CD4-positive, alpha-beta T cell (primary cell): ENCODE measurements around the gene SYTL1. TPM values are rescaled to one million over a fixed set of nuclear protein-coding genes. Genes with fewer than 3 reads are reported as not detected.

ENCODE experiments used
- ATAC-seq: fragments of 200-7000 bp; cut with Tn5 transposase; one replicate; pipeline ENCODE4 v1.10.0; 2022; ENCODE audit warnings: mild to moderate bottlenecking; ENCODE audit not compliant: poor library complexity
- CTCF ChIA-PET: fragments of 350-600 bp; sonication (Branson Sonifier 250); formaldehyde crosslinking; loops from one replicate; lab custom pipeline; 2021; ENCODE audit warnings: antibody characterized with exemption, inconsistent platforms; lab: Charles Lee
- POLR2A ChIA-PET: fragments of 350-600 bp; sonication (Branson Sonifier 250); formaldehyde crosslinking; loops from one replicate; lab custom pipeline; 2021; ENCODE audit warnings: antibody characterized with exemption, inconsistent platforms; lab: Charles Lee
- DNase-seq, 14 experiments: peaks; one replicate each; pipeline ENCODE4 v3.0.0-alpha.2; 2013 to 2020; ENCODE audit warnings: mixed read lengths in 2 of 14
- H3K27ac ChIP-seq, 2 donors: one replicate each; pipeline versions ENCODE4 v1.5.1 to v1.7.0; 2013; ENCODE audit warnings: low read length in 2 of 2, low read depth in 1 of 2, mild to moderate bottlenecking in 1 of 2
- H3K27me3 ChIP-seq, 2 experiments: 1 replicate in 1 of 2; 2 replicates in 1 of 2; pipeline versions ENCODE4 v1.6.1 to v1.7.0; 2013; ENCODE audit warnings: low read length in 2 of 2, control low read depth in 1 of 2, mild to moderate bottlenecking in 1 of 2, moderate library complexity in 1 of 2; ENCODE audit not compliant: insufficient read depth in 2 of 2, control insufficient read depth in 1 of 2
- H3K36me3 ChIP-seq: one replicate; pipeline ENCODE4 v1.6.1; 2013; ENCODE audit warnings: low read length, control low read depth; ENCODE audit not compliant: insufficient read depth
- H3K4me1 ChIP-seq: one replicate; pipeline ENCODE4 v1.6.1; 2013; ENCODE audit warnings: low read length, control low read depth; ENCODE audit not compliant: insufficient read depth
- H3K4me3 ChIP-seq: one replicate; pipeline ENCODE4 v1.5.1; 2013; ENCODE audit warnings: mild to moderate bottlenecking, low read length, moderate library complexity
- H3K9me3 ChIP-seq, 2 experiments: 1 replicate in 1 of 2; 2 replicates in 1 of 2; pipeline versions ENCODE4 v1.6.1 to v1.7.0; 2013; ENCODE audit warnings: low read length in 2 of 2, mild to moderate bottlenecking in 2 of 2, control low read depth in 1 of 2, moderate library complexity in 1 of 2; ENCODE audit not compliant: control insufficient read depth in 1 of 2, insufficient read depth in 1 of 2
- H3K27ac Mint-ChIP-seq: one replicate; pipeline ENCODE4 v1.8.0; 2020; ENCODE audit warnings: mixed read lengths
- H3K27me3 Mint-ChIP-seq: one replicate; pipeline ENCODE4 v1.8.0; 2021; ENCODE audit warnings: mixed read lengths
- H3K36me3 Mint-ChIP-seq: one replicate; pipeline ENCODE4 v1.8.0; 2021; ENCODE audit warnings: low read depth, mixed read lengths
- H3K4me1 Mint-ChIP-seq: one replicate; pipeline ENCODE4 v1.8.0; 2021; ENCODE audit warnings: low read depth, mixed read lengths
- H3K4me3 Mint-ChIP-seq: one replicate; pipeline ENCODE4 v1.8.0; 2020; ENCODE audit warnings: mild to moderate bottlenecking, mixed read lengths
- H3K9me3 Mint-ChIP-seq: one replicate; pipeline ENCODE4 v1.8.0; 2020; ENCODE audit warnings: mixed read lengths
- intact Hi-C, 2 experiments: fragments of 100-400 bp; cut with DNase I in 1 of 2; cut with micrococcal nuclease in 1 of 2; formaldehyde crosslinking; loops; one replicate each; pipeline versions ENCODE4 v1.15.1 to v1.9.0; 2023 to 2025; cut with DNase I, micrococcal nuclease
- total RNA-seq, 174 experiments: library from RNA in 2 of 174; stranded (reverse) in 2 of 174; gene quantifications; one replicate each; pipeline ENCODE4 v1.2.3 and lab custom pipeline; 2021 to 2026
- TF ChIP-seq, protein P1 (sequence below): fragments of 200-600 bp; IDR thresholded peaks from one replicate; pipeline ENCODE4 v1.8.0; 2022; ENCODE audit warnings: antibody characterized with exemption, mild to moderate bottlenecking

The SYTL1 gene
- total RNA-seq, 2 experiments from 2014 or later: 135 to 140 TPM

DNA sequence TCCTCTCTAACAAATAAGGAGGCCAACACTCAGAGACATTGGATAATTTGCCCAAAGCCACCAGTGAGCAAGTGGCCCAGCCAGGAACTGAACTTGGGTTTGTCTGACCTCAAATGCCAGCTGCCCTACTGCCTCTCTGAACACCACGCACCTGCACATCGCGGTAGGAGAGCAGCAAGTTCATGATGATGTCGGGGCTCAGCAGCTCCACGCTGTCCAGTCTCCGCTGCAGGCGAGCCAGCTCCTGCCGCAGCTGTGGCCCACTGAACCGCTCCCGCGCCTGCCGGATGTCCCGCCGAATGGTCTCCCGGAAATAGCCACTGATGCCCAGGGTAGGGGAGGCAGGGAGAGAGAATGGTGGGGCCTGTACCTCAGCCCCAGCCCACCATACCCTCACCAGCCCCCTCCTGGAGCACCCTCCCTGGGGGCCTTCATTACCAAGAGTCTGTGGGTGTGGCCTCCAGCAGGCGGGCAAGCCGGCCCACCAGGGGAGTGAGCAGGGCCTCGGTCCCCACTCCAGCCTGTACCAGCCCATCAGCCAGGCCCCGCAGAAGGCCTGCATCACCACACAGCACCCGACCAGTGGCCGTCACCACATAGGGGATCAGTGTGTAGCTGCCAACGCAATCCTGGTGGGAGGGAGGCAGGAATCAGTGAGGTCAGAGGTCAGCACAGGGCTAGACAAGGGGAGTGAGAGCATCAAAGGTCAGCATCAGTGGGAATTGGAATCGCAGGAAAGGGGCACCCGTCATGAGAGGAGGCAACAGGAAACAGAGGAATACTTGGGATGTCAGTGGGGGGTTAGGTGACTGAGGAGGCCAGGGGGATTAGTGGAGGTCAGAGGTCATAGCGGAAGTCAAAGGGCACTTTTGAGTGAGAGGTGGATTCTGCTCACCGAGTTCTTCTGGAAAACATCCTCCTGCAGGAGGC lies 22.2 kb downstream of the SYTL1 start:
- ChIA-PET POLR2A (no interaction called here), CTCF (no interaction called here)
- Histone ChIP-seq H3K4me3 (no peak overlapping the region), H3K27ac (no peak overlapping the region), H3K36me3 (no peaks in the 10 kb centered on the region), H3K9me3 (no peaks in the 10 kb centered on the region), H3K4me1 (peaks cover 55% of the 10 kb centered on the region), H3K27me3 (no peaks in the 10 kb centered on the region)
- ATAC-seq: no peak
- no peak overlapping the region for H3K27ac Mint-ChIP-seq
- no peaks in the 10 kb centered on the region for H3K9me3 Mint-ChIP-seq
- intact Hi-C loops: loop anchor here (2.0 kb wide), 2 partner anchors 21 to 29 kb away; partner anchors contain the start of genes GPR3 (in 1 of the 2) and SYTL1 (in 1 of the 2)
- H3K4me1 Mint-ChIP-seq: peaks cover 54% of the 10 kb centered on the region
- DNase-seq: no peak
- H3K36me3 Mint-ChIP-seq: no peaks in the 10 kb centered on the region
- TF ChIP-seq, protein P1, sequence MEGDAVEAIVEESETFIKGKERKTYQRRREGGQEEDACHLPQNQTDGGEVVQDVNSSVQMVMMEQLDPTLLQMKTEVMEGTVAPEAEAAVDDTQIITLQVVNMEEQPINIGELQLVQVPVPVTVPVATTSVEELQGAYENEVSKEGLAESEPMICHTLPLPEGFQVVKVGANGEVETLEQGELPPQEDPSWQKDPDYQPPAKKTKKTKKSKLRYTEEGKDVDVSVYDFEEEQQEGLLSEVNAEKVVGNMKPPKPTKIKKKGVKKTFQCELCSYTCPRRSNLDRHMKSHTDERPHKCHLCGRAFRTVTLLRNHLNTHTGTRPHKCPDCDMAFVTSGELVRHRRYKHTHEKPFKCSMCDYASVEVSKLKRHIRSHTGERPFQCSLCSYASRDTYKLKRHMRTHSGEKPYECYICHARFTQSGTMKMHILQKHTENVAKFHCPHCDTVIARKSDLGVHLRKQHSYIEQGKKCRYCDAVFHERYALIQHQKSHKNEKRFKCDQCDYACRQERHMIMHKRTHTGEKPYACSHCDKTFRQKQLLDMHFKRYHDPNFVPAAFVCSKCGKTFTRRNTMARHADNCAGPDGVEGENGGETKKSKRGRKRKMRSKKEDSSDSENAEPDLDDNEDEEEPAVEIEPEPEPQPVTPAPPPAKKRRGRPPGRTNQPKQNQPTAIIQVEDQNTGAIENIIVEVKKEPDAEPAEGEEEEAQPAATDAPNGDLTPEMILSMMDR: no peak
- no peaks in the 10 kb centered on the region for H3K27me3 Mint-ChIP-seq
- H3K4me3 Mint-ChIP-seq: peak overlapping the region; percentile 42

DNA sequence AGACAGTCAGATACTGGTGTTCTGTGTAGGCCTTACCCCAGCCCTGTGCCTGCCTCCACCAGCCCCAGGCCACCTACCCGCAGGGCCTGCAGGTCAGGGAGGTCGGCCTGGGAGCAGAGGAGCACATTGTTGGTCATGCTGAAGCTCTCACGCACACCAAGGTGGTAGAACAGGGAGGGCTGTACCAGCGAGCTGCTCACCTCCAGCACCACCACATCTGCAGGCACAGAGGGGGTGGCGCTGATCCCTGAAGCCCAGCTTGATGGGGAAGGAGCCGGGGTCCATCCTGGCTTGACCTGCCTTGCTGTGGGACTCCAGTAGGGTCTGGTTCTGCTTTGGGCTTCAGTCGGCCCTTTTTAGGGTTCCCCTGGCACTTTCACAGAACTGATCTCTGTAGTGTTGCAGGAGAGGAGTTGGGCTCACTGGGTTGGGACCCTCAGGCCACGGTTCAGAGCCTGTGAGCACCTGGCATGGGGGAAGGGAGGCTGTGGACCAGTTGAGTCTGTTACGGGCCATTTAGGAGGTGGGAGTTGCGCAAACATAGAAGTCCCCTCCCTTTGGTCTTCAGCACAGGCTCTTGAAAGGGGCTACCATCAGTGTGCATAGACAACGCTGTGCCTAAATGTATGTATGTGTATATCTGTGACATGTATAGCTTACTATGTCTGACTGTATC lies 23.0 kb downstream of the SYTL1 start:
- no peaks in the 10 kb centered on the region for H3K36me3 Mint-ChIP-seq
- TF ChIP-seq, protein P1: no peak
- peaks cover 55% of the 10 kb centered on the region for H3K4me1 ChIP-seq

More for the DNA sequence above, 23.0 kb downstream of the SYTL1 start:
- Histone ChIP-seq H3K27me3 (no peaks in the 10 kb centered on the region), H3K4me3 (peak overlapping the region; percentile 70), H3K27ac (no peak overlapping the region), H3K36me3 (no peaks in the 10 kb centered on the region), H3K9me3 (no peaks in the 10 kb centered on the region)
- POLR2A ChIA-PET: interaction anchor here (1.0 to 2.5 kb wide), 6 partner anchors 8 to 125 kb away, joined by 3 to 30 read pairs (median 4); partner anchors contain the start of genes CD164L2 and WASF2
- intact Hi-C loops: loop anchor here (2.0 to 5.0 kb wide), 3 partner anchors 22 to 43 kb away; partner anchors contain the start of genes GPR3 (in 1 of the 2), SYTL1 (in 1 of the 2) and TMEM222 (in 1 of the 2)
- peak overlapping the region; percentile 43 for H3K27ac Mint-ChIP-seq
- CTCF ChIA-PET: interaction anchor here (0.6 to 3.3 kb wide), 6 partner anchors 8 to 304 kb away, joined by 3 to 33 read pairs (median 6); no protein-coding TSS in a partner anchor
- no peaks in the 10 kb centered on the region for H3K27me3 Mint-ChIP-seq
- H3K4me1 Mint-ChIP-seq: peaks cover 54% of the 10 kb centered on the region
- ATAC-seq (no peak), DNase-seq (no peak)
- H3K9me3 Mint-ChIP-seq: no peaks in the 10 kb centered on the region
- peak overlapping the region; percentile 88 for H3K4me3 Mint-ChIP-seq
